HG03457 (cell line): ENCODE measurements around the gene ZNF552.
"Not testable (repeated sequence)": the region's sequence is repeated elsewhere in the genome, so short reads cannot be mapped to it uniquely, and the experiment has no call there.

Experiments
- ATAC-seq: cut with Tn5 transposase; IDR thresholded peaks from one replicate; pipeline ENCODE4 v1.9.1; 2021; ENCODE audit warnings: moderate number of reproducible peaks; ENCODE audit not compliant: unreplicated experiment

ZNF552 gene

DNA sequence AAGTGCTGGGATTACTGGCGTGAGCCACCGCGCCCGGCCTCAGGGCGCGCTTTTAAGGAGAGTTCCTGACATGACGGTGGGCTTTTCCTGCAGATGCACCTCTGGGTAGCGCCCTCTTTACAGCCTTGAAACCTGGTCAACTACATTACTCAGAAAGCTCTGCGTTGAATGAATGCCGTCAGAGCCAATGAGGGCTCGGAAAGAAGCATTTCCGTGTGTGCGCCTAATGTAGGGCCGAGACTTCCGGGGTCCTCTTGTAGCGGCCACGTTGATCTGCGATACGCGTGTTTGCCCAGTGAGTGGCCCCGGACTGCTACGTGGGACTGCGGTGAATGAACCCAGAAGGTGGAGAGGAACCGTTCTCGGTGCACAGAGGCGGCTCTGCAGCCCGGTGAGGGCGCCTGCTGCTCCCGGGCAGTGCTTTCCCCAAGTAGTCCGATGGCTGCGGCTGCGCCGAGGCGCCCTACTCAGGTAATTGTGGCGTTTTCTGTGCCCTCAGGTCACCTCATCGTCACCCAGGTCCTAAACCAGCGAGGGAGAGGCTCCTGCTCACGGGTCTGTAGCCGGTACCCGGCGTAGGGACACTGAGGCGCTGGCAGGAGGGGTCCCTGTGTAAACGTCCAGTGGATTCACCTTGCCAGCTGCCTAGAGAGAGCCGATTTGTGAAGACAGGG lies 4.9 kb upstream of the ZNF552 start:
- peak; percentile 76 for ATAC-seq

DNA sequence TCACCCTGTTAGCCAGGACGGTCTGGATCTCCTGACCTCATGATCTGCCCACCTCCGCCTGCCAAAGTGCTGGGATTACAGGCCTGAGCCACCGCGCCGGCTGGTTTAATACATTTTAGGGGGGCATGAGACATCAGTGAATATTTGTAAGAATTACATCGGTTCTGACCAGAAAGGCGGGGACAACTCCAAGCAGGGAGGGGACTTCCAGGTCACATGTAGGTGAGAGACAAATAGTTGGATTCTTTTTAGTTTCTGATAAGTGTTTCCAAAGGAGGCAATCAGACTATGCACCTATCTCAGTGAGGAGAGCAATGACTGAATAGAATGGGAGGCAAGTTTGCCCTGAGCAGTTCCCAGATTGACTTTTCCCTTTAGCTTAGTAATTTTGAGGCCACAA lies 3.7 kb upstream of the ZNF552 start:
- no peak for ATAC-seq

DNA sequence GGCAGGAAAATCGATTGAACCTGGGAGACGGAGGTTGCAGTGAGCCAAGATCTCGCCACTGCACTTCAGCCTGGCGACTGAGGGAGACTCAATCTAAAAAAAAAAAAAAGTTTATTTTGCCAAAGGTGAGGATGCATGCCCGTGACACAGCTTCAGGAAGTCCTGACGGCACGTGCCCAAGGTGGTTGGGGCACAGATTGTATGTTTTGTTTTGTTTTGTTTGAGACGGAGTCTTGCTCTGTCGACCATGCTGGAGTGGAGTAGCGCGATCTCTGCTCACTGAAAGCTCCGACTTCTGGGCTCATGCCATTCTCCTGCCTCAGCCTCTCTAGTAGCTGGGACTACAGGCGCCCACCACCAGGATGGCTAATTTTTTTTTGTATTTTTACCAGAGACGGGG lies 3.3 kb upstream of the ZNF552 start:
- no peak for ATAC-seq

DNA sequence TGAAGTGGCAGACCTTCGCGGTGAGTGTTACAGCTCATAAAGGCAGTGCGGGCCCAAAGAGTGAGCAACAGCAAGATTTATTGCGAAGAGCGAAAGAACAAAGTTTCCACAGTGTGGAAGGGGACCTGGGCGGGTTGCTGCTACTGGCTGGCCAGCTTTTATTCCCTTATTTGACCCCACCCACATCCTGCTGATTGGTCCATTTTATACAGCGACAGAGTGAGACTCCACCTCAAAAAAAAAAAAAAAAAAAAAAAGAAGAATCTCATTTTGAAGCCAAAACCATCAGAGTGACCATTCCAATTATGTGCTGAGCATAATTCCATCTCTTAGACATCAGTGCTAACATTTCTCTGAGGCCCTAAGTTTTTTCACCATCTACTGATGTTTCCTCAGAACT lies 1.9 kb upstream of the ZNF552 start:
- ATAC-seq = no peak

DNA sequence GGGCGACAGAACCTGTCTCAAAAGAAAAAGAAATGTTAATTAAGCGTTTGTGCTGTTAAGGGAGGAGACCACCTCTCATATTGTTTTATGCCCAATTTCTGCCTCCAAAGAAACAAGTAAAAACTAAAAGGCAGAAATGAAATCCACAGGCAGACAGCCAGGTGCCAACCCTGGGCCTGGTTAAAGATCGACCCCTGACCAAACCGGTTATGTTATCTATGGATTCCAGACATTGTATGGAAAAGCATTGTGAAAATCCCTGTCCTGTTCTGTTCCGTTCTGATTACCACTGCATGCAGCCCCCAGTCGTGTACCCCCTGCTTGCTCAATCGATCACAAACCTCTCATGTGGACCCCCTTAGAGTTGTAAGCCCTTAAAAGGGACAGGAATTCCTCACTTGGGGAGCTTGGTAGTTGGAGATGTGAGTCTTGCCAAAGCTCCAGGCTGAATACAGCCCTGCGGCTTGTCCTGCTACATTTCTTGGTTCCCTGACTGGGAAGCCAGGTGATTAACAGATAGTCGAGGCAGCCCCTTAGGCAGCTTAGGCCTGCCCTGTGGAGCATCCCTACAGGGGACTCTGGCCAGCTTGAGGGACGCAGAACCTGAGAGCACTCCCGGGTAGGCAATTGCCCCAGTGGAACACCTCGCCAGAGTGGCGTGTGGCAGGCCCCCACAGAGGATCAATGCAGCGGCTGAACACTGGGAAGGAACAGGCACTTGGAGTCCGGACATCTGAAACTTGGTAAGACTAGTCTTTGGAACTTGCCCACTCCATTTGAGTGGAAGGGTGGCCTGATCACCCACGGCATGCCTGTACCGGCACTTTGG lies 748 bp upstream of the ZNF552 start:
- ATAC-seq = no peak

DNA sequence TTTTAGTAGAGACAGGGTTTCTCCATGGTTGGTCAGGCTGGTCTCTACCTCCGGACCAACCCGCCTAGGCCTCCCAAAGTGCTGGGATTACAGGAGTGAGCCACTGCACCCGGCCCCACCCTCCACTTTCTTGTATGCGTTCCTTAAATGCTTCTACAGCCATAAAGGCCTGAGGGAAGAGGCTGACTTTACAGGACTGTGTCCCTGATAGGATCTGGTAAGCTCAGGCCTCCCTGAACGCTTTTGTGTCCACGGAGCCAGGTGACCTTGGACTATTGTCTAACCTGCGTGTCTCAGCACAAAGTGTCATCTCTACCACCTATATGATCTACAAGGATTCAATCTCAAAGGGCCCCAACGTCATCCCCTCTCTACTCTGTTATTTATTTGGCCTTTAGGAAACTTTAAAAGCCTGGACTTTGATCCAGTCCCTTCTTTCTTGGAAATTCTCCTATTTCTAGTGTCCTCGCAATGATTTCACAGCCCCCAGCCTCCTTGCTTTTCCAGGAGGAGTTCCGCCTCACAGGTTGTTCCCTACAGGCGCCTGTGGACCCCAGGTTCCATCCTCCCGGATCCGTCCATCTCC lies 701 bp downstream of the ZNF552 start:
- no peak for ATAC-seq

DNA sequence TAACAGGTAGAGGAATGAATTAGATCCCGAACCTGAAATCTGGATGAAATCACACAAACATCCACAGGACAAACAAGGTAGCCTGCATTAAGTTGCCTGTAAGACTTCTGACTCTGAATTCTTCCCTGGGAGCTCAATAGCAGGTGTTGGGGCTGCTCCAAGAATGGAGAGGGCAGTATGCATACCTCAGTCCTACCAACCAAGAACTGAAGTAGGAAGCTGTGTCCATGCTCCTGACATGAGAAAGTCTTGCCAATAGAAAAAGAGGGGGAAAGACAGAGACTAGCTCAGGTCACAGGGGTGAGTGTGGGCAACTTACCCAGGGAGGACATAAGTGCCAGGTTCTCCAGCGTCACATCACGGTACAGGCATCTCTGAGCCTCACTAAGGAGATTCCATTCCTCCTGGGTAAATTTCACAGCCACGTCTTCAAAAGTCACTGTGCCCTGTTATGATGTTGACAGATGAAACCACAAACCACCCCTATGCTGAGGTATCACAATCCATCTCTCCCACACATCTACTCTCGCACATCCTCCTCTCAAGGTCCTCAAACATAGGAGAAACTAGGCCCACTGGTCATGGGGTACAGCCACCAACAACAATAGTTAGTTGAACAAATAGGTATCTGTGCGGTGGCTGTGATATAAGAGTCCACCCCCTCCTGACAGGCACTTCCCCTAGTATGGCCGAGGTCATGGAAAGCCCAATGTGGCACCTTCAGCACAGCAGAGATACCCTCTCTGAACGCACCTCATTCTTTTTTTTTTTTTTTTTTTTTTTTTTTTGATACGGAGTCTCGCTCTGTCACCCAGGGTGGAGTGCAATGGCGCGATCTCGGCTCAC lies 1.5 kb downstream of the ZNF552 start:
- ATAC-seq = not testable (repeated sequence)

DNA sequence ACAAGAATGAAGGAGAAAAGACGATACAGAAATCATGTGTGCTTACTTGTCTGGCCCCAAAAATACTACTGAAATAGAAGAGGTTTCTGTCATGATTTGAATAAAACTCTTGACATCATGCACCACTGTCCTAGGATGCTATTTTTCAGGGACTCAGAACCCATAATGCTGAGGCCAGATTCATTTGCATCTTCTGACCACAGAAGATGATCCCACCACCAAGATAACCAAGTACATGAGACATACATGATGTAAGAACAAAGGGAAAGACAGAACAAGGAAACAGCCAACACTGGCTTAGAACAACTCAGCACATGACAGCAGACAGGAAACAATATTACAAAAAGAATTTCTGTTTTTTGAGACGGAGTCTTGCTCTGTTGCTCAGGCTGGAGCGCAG lies 2.5 kb downstream of the ZNF552 start:
- ATAC-seq = no peak

DNA sequence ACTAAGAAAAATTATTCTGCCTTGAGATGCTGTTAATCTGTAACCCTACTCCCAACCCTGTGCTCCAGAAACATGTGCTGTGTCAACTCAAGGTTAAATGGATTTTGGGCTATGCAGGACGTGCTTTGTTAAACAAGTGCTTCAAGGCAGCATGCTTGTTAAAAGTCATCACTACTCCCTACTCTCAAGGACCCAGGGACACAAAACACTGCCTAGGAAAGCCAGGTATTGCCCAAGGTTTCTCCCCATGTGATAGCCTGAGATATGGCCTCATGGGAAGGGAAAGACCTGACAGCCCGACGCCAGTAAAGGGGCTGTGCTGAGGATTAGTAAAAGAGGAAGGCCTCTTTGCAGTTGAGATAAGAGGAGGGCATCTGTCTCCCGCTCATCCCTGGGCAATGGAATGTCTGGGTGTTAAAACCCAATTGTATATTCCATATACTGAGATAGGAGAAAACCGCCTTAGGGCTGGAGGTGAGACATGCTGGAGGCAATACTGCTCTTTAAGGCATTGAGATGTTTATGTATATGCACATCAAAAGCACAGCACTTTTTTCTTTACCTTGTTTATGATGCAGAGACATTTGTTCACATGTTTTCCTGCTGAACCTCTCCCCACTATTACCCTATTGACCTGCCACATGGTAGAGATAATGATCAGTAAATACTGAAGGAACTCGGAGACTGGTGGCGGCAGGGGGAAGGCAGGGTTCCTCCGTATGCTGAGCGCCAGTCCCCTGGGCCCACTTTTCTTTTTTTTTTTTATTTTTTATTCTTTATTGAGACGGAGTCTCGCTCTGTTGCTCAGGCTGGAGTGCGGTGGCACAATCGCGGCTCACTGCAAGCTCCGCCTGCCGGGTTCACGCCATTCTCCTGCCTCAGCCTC lies 4.1 kb downstream of the ZNF552 start:
- ATAC-seq = not testable (repeated sequence)

DNA sequence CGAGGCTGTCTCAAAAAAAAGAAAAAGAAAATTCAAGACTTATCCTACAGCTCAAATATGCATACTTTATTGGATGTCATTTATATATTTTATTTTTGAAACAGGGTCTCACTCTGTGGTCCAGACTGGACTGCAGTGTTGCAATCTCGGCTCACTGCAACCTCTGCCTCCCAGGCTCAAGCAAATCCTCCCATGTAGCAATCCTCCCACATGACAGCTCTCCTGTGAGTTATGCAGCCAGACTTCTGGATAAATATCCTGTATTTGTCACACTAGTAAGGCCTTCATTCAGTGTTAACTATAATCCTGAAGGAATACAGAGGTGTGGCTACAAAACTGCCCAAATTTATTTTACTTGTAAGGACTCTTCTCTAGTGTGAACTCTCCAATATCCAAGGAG lies 7.2 kb downstream of the ZNF552 start:
- ATAC-seq = no peak

DNA sequence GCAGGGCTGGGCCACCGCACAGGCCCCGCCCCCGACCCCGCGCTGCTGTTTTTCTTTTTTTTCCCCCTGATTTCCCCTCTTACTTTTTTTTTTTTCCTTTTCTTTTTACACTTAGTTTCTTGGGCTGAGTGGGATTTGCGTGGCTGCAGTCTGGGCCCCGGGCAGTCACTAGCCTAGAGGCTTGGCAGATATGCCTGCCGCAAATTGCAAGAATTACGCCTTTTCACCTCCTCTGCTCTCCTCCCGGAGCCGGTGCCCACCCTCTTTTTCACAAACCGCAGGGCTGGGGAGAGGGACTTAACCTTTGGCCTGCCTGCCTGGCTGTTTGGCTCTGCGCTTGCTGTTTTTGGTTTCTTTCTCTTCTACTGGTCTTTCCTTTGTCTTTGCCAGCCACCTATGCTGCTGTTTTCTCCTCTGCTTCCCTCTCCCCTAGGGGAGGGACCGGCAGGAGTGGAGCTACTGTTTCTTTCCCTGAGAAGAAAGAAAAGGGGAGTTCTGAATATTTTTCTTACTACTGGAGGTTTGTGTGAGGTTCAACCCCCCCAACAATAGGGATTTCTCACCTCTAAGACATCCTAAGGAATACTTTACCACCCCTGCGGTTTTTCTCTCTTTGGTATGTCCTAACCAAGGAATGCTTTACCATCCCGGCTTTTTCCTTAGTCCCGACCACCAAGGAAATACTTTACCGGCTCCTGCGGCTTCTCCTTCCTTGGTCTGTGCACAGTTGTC lies 11.0 kb downstream of the ZNF552 start:
- no peak for ATAC-seq

DNA sequence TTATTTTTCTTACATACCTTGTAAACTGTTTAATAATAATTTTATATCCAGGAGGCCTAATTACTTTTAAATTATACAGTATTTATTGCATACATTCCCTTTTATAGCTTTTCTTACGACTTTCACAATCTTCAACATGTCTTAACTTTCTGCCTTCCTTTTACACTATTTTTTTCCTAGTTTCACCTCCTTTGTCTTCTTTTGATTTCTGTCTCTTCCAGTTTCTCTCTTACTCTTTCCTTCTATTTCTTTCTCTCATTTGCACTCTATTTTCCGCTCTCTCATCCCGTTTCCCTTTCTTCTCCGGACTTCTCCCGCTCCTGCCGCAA lies 11.5 kb downstream of the ZNF552 start:
- no peak for ATAC-seq

DNA sequence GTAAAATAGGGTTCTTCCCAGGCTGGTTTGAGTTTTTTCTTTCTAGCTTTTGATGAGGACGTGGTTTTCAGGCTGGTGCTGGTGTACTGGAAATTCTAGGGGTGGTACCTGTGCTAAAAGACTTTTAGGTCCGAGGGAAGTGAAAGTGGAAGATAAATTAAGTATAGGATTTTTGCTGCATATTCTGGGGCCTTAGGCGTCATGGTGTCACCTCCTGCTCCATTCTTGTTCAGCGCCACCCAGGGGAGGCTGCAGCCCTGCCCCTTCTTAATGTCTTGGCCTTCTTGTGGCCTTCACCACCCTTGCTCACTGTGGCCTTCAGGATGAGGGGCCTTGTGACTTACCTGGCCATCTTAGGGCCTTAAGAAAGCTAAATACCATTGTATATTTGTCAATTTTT lies 12.4 kb downstream of the ZNF552 start:
- ATAC-seq = no peak

DNA sequence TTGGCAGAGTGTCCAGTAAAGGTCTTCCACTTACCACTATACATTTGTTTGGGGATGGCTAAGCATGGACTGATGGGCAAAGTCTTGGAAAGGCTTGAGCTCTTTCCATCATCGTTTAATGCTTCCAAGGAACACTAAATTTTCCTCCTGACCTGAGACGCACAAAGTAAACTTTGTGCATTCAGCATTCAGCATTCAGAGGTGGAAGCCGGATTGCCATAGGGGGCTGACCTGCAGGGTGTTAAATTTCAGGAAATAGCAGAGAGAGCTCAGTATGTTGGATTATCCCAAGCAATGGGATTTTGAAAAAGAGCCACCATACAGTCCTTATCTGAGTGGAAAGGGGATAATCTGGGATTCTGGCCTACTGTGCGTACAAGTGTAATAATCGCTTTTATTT lies 14.0 kb downstream of the ZNF552 start:
- ATAC-seq = no peak

DNA sequence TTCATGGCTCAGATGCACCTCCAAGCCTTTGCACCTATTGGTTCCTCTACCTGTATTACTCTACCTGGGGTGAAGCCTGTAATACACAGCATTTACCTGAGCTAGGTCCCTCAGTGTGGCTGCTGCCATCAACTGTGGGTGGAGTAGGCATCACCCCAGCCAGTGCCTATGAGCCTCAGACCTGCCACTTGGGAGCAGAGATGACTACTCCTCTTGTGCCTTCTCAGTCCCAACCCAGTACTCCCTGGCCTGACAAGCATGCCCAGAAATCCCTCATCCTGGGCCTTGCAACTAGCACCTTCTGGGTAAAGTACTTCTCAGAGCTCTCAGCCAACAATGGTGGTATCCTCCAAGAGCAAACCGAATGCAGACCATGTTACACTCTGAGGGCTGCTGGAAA lies 18.1 kb downstream of the ZNF552 start:
- ATAC-seq = not testable (repeated sequence)

DNA sequence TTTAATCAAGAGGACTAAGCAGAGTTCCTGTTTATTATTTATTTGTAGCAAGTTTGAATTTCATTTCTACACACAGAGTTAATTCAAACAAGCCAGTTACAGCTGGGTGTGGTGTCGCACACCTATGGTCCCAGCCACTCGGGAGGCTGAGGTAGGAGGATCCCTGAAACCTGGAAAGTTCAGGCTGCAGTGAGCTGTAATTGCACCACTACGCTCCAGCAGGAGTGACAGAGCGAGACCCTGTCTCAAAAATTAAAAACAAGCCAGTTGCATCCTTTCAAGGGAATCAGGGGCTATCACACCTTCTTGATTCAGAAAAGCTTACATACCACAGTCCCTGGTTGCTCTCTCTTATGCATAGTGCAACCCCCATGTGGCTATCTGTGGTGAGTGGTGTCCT lies 25.4 kb downstream of the ZNF552 start:
- ATAC-seq = no peak

DNA sequence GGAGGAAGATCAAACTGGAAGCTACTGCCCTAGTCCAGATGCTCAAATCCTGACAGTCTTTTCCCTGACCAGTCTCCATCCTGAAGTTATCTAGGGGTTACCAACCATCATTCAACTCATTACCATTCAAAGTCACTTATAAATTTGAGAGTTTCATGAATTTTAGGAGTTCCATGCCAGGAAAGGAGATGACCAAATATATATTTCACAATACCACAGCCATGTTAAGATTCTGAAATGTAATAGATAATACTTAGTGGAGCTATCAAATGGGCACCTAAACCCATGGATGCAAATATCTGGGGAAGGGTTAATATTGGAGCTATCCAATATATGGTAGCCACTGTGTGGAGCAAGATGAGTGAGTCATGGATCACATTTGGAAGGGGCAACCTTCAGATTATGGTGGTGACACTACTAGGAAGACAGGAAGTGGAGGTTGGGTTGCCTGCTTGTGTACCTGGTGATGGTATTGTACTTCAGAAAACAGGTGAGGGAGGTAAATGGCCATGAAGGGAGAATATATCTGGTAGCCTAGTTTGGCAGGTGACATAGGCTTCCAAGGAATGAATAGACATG lies 26.5 kb downstream of the ZNF552 start:
- ATAC-seq = no peak

DNA sequence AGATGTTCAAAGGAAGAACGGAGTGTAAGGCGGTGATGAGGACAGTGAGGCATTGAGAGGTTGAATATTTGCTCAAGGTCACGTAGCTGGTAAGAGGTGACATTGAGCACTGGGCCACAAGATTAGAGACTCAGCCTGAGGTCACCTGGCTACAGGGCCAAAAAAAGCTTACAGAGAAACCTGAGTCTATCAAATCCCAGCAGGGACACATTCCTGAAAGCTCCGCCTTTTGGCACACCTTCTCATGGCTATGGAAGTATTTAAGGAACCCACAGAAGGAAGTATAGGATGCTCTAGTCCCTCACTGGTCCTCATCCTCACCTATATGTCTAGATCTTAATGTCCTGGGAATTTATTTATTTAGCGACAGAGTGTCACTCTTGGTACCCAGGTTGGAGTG lies 27.8 kb downstream of the ZNF552 start:
- ATAC-seq = no peak

DNA sequence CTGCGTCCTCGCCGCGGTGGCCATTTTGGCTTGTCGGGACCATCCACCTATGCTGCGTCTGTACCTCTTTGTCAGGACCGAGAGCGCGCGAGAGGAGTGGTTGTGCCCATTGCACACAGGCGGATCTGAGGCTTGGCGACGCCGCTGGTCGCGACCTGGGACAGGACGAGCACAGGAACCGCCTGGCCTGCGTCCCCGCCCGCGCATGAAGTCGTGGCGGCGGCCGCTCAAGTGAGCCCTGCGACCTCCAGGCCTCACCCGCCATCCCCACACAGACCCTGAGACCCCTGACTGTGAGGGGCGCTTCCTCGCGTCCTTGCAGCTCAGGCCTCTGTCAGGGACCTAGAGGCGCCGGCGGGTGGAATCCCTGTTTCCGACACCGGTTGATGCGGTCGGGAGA lies 28.4 kb downstream of the ZNF552 start:
- no peak for ATAC-seq
